CD4-positive, alpha-beta memory T cell (primary cell): Measurements from ENCODE around the gene FAR2. TPM values are rescaled to one million over a fixed set of nuclear protein-coding genes. Genes with fewer than 3 reads are reported as not detected.
"Not testable (repeated sequence)": the region's sequence is repeated elsewhere in the genome, so short reads cannot be mapped to it uniquely, and the experiment has no call there.

Source experiments
- CTCF ChIA-PET: fragments of 350-600 bp; sonication (Branson Sonifier 250); formaldehyde crosslinking; loops from one replicate; lab custom pipeline; 2021; ENCODE audit warnings: inconsistent platforms; ENCODE audit not compliant: partially characterized antibody; lab: Charles Lee
- POLR2A ChIA-PET: fragments of 350-600 bp; sonication (Branson Sonifier 250); formaldehyde crosslinking; loops from one replicate; lab custom pipeline; 2021; ENCODE audit not compliant: partially characterized antibody; lab: Charles Lee
- DNase-seq, 5 donors: peaks; one replicate each; pipeline versions ENCODE4 v3.0.0 to v3.0.0-alpha.2; 2020 to 2022; ENCODE audit warnings: mixed read lengths in 1 of 5
- H3K27ac ChIP-seq: one replicate; pipeline ENCODE4 v1.7.0; 2013; ENCODE audit warnings: low read depth, low read length
- H3K27me3 ChIP-seq: 2 replicates; pipeline ENCODE4 v1.7.0; 2013; ENCODE audit warnings: mild to moderate bottlenecking, low read length, moderate library complexity; ENCODE audit not compliant: insufficient read depth
- H3K36me3 ChIP-seq: 2 replicates; pipeline ENCODE4 v1.7.0; 2013; ENCODE audit warnings: mild to moderate bottlenecking, low read length, moderate library complexity; ENCODE audit not compliant: insufficient read depth
- H3K4me1 ChIP-seq: 2 replicates; pipeline ENCODE4 v1.7.0; 2013; ENCODE audit warnings: mild to moderate bottlenecking, low read length, moderate library complexity; ENCODE audit not compliant: insufficient read depth
- H3K4me3 ChIP-seq, 2 donors: one replicate each; pipeline ENCODE4 v1.7.0; 2013; ENCODE audit warnings: low read length in 2 of 2, mild to moderate bottlenecking in 1 of 2
- H3K9me3 ChIP-seq, 2 donors: one replicate each; pipeline ENCODE4 v1.7.0; 2013; ENCODE audit warnings: low read length in 2 of 2, control low read depth in 1 of 2; ENCODE audit not compliant: control insufficient read depth in 1 of 2
- H3K27ac Mint-ChIP-seq, 7 donors: one replicate each; pipeline ENCODE4 v1.8.0; 2020 to 2021; ENCODE audit warnings: mixed read lengths in 7 of 7, mild to moderate bottlenecking in 6 of 7, inconsistent platforms in 3 of 7, moderate library complexity in 3 of 7
- H3K27me3 Mint-ChIP-seq, 2 donors: one replicate each; pipeline ENCODE4 v1.8.0; 2020 to 2021; ENCODE audit warnings: mixed read lengths in 2 of 2
- H3K36me3 Mint-ChIP-seq, 2 donors: one replicate each; pipeline ENCODE4 v1.8.0; 2020 to 2021; ENCODE audit warnings: mixed read lengths in 2 of 2, inconsistent platforms in 1 of 2, mild to moderate bottlenecking in 1 of 2
- H3K4me1 Mint-ChIP-seq, 4 donors: one replicate each; pipeline ENCODE4 v1.8.0; 2020 to 2021; ENCODE audit warnings: mixed read lengths in 4 of 4, mild to moderate bottlenecking in 1 of 4
- H3K4me3 Mint-ChIP-seq, 8 donors: one replicate each; pipeline ENCODE4 v1.8.0; 2020 to 2021; ENCODE audit warnings: mixed read lengths in 8 of 8, mild to moderate bottlenecking in 7 of 8, moderate library complexity in 6 of 8, inconsistent platforms in 3 of 8
- H3K9me3 Mint-ChIP-seq, 8 donors: one replicate each; pipeline ENCODE4 v1.8.0; 2020 to 2021; ENCODE audit warnings: mixed read lengths in 8 of 8, mild to moderate bottlenecking in 5 of 8, inconsistent platforms in 3 of 8, moderate library complexity in 1 of 8
- intact Hi-C: fragments of 100-400 bp; cut with micrococcal nuclease; formaldehyde crosslinking; loops from one replicate; pipeline ENCODE4 v1.15.1; 2023
- polyA plus RNA-seq, 2 donors: library from polyadenylated mRNA; unstranded; fragments of 300-500 nt; fragmentation: Illumina TruSeq; gene quantifications; one replicate each; pipeline ENCODE4 v1.2.3, GENCODE V29; 2021
- total RNA-seq, 2 experiments: library from RNA; stranded (reverse); gene quantifications; one replicate each; pipeline ENCODE4 v1.2.3, GENCODE V29; 2021

The FAR2 gene
- total and polyA plus RNA-seq, 4 experiments from 2014 or later: 6.2 to 10.6 (median 10.0) TPM

- no peak overlapping the region for H3K4me3 Mint-ChIP-seq
- H3K27me3 Mint-ChIP-seq: no peaks in the 10 kb centered on the region
- Histone ChIP-seq H3K27ac (no peak overlapping the region), H3K4me3 (no peak overlapping the region), H3K36me3 (no peaks in the 10 kb centered on the region), H3K4me1 (no peaks in the 10 kb centered on the region), H3K27me3 (no peaks in the 10 kb centered on the region), H3K9me3 (peaks cover 0 to 4% of the 10 kb centered on the region in 2 donors)
- no peaks in the 10 kb centered on the region for H3K36me3 Mint-ChIP-seq
- intact Hi-C loops: no loop called here
- ChIA-PET CTCF (no interaction called here), POLR2A (no interaction called here)
- DNase-seq: no peak
- H3K4me1 Mint-ChIP-seq: no peaks in the 10 kb centered on the region
- peaks cover 0 to 8% (median 2%) of the 10 kb centered on the region in 8 donors for H3K9me3 Mint-ChIP-seq
- H3K27ac Mint-ChIP-seq: no peak overlapping the region
Observed at GRCh38 chr12:29116414-29116813, 32.7 kb upstream of the FAR2 start.

- CTCF ChIA-PET: no interaction called here
- H3K4me1 Mint-ChIP-seq: no peaks in the 10 kb centered on the region
- no peak overlapping the region for H3K27ac ChIP-seq
- POLR2A ChIA-PET: no interaction called here
- H3K9me3 ChIP-seq: no peaks in the 10 kb centered on the region
- no peak for DNase-seq
- H3K4me3 Mint-ChIP-seq: no peak overlapping the region
- H3K36me3 ChIP-seq: no peaks in the 10 kb centered on the region
- H3K4me3 ChIP-seq: no peak overlapping the region
- H3K4me1 ChIP-seq: no peaks in the 10 kb centered on the region
- H3K27ac Mint-ChIP-seq: no peak overlapping the region
- no peaks in the 10 kb centered on the region for H3K36me3 Mint-ChIP-seq
- H3K27me3 ChIP-seq: no peaks in the 10 kb centered on the region
- intact Hi-C loops: no loop called here
- H3K9me3 Mint-ChIP-seq: no peaks in the 10 kb centered on the region
- H3K27me3 Mint-ChIP-seq: peaks cover 2 to 5% of the 10 kb centered on the region in 2 donors
Observed at GRCh38 chr12:29131539-29131938, 17.5 kb upstream of the FAR2 start.

- ChIA-PET CTCF (no interaction called here), POLR2A (no interaction called here)
- H3K4me3 Mint-ChIP-seq: no peak overlapping the region
- Histone ChIP-seq H3K4me3 (no peak overlapping the region), H3K27ac (no peak overlapping the region), H3K36me3 (no peaks in the 10 kb centered on the region), H3K9me3 (no peaks in the 10 kb centered on the region), H3K27me3 (no peaks in the 10 kb centered on the region), H3K4me1 (no peaks in the 10 kb centered on the region)
- H3K27ac Mint-ChIP-seq: no peak overlapping the region
- no peaks in the 10 kb centered on the region for H3K9me3 Mint-ChIP-seq
- no peaks in the 10 kb centered on the region for H3K36me3 Mint-ChIP-seq
- intact Hi-C loops: no loop called here
- H3K27me3 Mint-ChIP-seq: peaks cover 2 to 10% of the 10 kb centered on the region in 2 donors
- H3K4me1 Mint-ChIP-seq: no peaks in the 10 kb centered on the region
- no peak for DNase-seq
Observed at GRCh38 chr12:29132316-29132715, 16.8 kb upstream of the FAR2 start.

- H3K27me3 Mint-ChIP-seq: peaks cover 2 to 13% of the 10 kb centered on the region in 2 donors
- no peaks in the 10 kb centered on the region for H3K4me1 Mint-ChIP-seq
- CTCF ChIA-PET: no interaction called here
Observed at GRCh38 chr12:29133181-29133580, 15.9 kb upstream of the FAR2 start.

GRCh38 chr12:29133680-29134079 lies 15.4 kb upstream of the FAR2 start:
- Histone ChIP-seq H3K27me3 (no peaks in the 10 kb centered on the region), H3K27ac (no peak overlapping the region), H3K4me3 (no peak overlapping the region), H3K9me3 (no peaks in the 10 kb centered on the region), H3K4me1 (no peaks in the 10 kb centered on the region), H3K36me3 (no peaks in the 10 kb centered on the region)
- peaks cover 2 to 13% of the 10 kb centered on the region in 2 donors for H3K27me3 Mint-ChIP-seq
- H3K4me3 Mint-ChIP-seq: no peak overlapping the region
- intact Hi-C loops: no loop called here
- CTCF ChIA-PET: no interaction called here
- POLR2A ChIA-PET: no interaction called here
- H3K27ac Mint-ChIP-seq: no peak overlapping the region
- H3K9me3 Mint-ChIP-seq: no peaks in the 10 kb centered on the region
- DNase-seq: no peak
- H3K4me1 Mint-ChIP-seq: no peaks in the 10 kb centered on the region
- no peaks in the 10 kb centered on the region for H3K36me3 Mint-ChIP-seq

More at GRCh38 chr12:29133181-29133580, 15.9 kb upstream of the FAR2 start:
- no peak for DNase-seq
- Histone ChIP-seq H3K9me3 (no peaks in the 10 kb centered on the region), H3K4me1 (no peaks in the 10 kb centered on the region), H3K27ac (no peak overlapping the region), H3K27me3 (no peaks in the 10 kb centered on the region), H3K36me3 (no peaks in the 10 kb centered on the region), H3K4me3 (no peak overlapping the region)
- Mint-ChIP-seq H3K27ac (no peak overlapping the region), H3K36me3 (no peaks in the 10 kb centered on the region), H3K4me3 (no peak overlapping the region), H3K9me3 (no peaks in the 10 kb centered on the region)
- intact Hi-C loops: no loop called here
- POLR2A ChIA-PET: no interaction called here

- POLR2A ChIA-PET, H3K27ac Mint-ChIP-seq, H3K4me1 Mint-ChIP-seq, DNase-seq, H3K4me3 Mint-ChIP-seq, H3K9me3 ChIP-seq, H3K4me3 ChIP-seq, CTCF ChIA-PET, H3K27me3 Mint-ChIP-seq, H3K27me3 ChIP-seq, H3K9me3 Mint-ChIP-seq, H3K4me1 ChIP-seq, intact Hi-C loops, H3K36me3 Mint-ChIP-seq, H3K36me3 ChIP-seq, H3K27ac ChIP-seq: not testable (repeated sequence)
Observed at GRCh38 chr12:29138256-29138655, 10.8 kb upstream of the FAR2 start.

GRCh38 chr12:29138855-29139254 lies 10.2 kb upstream of the FAR2 start:
- intact Hi-C loops, H3K4me1 ChIP-seq, H3K36me3 Mint-ChIP-seq, H3K4me1 Mint-ChIP-seq, H3K27me3 ChIP-seq, H3K4me3 Mint-ChIP-seq, H3K27me3 Mint-ChIP-seq, POLR2A ChIA-PET, H3K9me3 ChIP-seq, H3K9me3 Mint-ChIP-seq, H3K4me3 ChIP-seq, CTCF ChIA-PET, H3K27ac Mint-ChIP-seq, DNase-seq, H3K27ac ChIP-seq, H3K36me3 ChIP-seq: not testable (repeated sequence)
